ENCODE data around the gene ST3GAL4.
"Not testable (repeated sequence)": the region's sequence is repeated elsewhere in the genome, so short reads cannot be mapped to it uniquely, and the experiment has no call there.

ST3GAL4 gene

DNA sequence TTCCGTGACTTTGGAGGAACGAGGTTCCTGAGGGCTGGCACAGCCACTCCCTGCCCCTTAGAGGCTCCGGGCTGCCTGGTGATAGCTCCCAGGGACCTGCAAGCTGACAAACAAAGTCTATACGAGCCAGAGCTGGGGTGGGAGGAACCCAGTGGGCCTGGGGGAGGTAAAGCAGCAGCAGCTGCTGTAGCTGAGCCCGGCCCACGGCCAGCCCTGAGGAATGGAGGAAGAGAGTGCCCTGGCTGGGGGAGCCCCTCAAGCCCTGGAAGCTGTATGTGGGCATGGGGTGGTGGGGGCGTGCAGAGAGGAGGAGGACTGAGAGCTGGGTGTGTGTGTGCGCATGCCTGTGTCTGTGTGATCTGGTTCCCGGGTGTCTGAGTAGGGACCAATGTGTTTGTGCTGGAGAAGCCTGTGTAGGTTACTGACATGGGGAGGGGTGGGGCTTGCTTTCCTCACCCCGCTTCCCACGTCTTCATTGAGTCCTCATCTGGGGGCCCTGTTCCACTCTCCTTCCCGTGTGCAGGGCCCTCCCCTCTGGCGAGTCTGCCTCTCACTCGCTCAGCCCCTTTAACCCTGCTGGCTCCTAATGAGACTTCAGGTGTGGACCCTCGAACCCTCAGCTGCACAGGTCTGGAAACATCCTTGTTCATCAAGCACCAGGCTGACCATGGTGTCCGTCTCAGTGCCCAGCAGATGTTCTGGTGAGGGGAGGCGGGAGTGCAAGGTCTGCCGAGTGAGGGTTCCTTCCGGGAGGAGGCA is 10.8 kb downstream of the ST3GAL4 start:
- DNase-seq: no peak

- not testable (repeated sequence) for DNase-seq
These were observed 11.6 kb downstream of the ST3GAL4 start for GRCh38 chr11:126366823-126367654.

DNA sequence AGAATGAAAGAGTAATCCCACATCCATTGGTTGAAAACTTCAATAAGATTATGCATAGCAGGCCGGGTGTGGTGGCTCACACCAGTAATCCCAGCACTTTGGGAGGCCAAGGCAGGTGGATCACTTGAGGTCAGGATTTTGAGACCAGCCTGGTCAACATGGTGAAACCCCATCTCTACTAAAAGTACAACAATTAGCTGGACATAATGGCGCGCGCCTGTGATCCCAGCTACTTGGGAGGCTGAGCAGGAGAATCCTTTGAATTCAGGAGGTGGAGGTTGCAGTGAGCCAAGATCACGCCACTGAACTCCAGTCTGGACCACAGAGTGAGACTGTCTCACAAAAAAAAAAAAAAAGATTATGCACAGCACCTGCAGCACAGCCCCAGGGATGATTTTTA is 12.3 kb downstream of the ST3GAL4 start:
- not testable (repeated sequence) for DNase-seq

- DNase-seq: not testable (repeated sequence)
These were observed 13.0 kb downstream of the ST3GAL4 start for GRCh38 chr11:126368336-126369119.

DNA sequence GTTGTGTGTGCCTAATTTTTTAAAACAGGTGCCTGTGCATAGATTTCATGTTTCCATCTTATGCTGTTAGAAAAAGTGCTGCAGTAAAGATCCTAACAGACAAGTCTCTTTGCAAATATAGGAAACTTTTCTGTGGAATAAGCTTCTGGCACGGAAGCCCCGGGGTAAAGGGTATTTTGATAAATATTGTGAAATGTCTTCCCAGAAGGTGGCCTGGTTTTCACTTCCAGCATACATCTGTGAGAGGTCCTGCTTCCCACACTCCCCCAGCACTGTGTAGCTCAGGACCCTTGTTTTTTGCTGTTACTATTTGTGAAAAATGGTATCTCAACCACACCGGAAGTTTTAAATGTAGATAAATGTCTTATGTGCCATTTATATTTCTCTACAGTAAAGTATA is 14.5 kb downstream of the ST3GAL4 start:
- no peak for DNase-seq

- no peak for DNase-seq
These were observed 16.1 kb downstream of the ST3GAL4 start for GRCh38 chr11:126371595-126371994.

DNA sequence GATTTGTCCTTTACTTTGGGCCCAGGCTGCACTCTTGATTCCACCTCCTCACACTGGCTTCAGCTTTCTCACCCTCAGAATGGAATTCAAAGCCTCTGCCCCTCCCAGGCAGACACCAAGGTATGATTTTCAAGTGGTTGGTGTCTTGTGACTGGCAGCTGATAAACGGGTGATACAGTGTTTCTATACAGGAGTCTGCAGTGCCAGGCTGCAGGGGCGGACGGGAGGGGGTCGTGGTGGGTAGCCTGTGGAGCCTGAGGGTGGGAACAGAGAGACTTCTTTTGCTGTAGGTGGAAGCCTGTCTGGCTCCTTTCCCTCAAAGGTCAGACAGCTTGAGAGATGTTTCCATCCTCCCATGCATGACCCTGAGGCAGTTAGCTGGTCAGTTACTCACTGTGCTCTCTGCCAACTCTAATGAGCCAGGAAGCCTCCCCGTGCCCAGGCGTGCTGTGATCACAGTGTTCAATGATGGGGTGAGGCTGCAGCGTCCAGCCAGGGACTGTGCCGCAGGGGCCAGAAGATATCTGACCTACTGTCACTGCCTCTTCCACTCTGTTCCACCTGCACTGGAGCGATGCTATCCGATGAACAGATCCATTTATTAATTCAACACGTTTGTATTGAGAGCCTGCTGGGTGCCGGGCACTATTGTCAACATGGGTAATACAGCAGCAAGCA is 18.0 kb downstream of the ST3GAL4 start:
- not testable (repeated sequence) for DNase-seq

DNA sequence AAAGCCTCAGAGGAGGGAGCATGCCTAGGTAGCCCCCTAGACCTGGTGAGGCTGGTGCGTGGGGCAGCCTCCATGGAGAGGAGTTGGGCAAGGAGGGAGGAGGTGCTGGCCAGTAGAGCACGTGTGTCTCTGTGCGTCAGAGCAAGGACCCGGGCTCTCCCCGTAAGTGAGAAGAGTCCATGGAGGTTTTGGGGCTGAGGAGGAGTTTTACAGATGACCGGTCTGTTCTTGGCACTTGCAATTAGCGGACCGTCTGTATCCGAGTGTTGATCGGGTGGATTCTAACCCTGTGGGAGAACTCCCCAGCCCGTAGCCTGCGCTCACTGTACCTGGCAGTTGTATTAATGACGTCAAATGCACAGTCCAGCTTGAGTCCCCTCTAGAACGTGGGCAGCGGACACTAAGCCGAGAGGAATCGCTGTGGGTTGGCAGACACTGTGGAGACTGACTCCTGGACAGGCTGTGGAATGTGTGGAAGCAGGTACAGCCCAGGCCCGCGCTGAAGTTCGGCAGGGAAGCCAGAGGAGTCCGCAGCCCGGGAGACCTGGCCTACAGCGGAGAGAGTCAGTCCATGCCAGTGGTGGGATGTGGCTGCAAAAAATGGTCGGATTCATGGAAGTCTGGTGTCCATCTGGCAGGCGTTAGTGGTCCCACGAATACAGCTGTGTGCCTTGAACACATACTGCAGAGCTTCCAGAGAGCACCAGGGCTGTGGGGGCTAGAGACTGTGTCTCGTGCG is 19.2 kb downstream of the ST3GAL4 start:
- DNase-seq: not testable (repeated sequence)

DNA sequence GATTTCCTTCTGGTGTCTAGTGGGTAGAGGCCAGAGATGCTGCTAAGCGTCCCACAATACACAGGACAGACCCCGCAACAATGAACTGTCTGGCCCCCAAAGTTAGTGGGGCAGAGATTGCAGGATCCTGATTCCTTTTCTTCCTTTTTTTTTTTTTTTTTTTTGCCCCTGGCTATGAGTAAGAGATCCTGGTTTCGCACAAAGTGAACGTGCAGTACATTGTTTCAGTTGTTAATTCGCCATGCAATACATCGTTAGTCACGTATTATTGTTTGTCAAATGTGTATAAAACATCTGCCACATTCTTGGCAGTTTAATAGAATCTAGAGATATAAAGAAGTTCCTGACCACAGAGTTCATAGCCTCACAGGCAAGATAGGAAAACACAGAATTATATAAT is 20.2 kb downstream of the ST3GAL4 start:
- peak; percentile 47 for DNase-seq

DNA sequence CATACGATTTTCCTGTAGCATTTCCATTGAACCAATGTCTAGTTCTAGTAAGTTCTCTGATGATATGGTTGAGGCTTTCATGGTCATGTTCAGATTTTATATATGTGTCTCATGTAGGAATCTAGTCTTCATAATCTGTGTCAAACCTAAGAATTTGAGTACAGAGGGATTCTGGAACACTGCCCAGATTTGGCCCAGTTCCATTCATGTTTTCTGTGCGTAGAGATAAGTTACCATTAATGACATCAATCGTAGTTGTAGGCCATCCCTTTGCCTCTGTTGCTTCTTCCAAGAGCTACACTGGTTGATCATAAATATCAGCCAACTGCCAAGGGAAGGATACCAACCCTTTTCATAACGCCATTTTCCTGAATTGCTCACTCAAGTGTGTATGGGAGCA is 23.3 kb downstream of the ST3GAL4 start:
- peak; percentile 52 for DNase-seq

- no peak for DNase-seq
These were observed 25.4 kb downstream of the ST3GAL4 start for GRCh38 chr11:126380909-126381308.

DNA sequence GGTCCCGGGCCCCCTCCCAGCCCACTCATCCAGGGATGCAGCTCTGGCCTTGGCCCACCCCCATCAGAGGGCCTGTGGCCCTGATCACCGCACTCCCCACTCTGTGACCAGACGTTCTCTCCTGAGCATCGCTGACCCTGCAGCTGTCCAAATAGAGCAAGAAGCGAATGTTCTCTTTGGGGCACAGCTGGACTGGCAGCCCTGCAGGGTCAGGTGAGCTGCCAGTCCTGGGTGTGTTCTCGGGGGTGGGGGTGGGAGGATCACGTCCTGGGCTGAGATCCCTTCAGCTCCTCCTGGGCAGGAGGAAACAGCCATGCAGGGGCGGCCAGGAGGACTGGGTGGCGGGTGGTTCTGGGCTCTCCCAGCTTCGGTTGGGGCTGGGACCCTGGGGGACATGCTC is 26.5 kb downstream of the ST3GAL4 start:
- DNase-seq: not testable (repeated sequence)

- DNase-seq: not testable (repeated sequence)
These were observed 27.2 kb downstream of the ST3GAL4 start for GRCh38 chr11:126382641-126383040.

DNA sequence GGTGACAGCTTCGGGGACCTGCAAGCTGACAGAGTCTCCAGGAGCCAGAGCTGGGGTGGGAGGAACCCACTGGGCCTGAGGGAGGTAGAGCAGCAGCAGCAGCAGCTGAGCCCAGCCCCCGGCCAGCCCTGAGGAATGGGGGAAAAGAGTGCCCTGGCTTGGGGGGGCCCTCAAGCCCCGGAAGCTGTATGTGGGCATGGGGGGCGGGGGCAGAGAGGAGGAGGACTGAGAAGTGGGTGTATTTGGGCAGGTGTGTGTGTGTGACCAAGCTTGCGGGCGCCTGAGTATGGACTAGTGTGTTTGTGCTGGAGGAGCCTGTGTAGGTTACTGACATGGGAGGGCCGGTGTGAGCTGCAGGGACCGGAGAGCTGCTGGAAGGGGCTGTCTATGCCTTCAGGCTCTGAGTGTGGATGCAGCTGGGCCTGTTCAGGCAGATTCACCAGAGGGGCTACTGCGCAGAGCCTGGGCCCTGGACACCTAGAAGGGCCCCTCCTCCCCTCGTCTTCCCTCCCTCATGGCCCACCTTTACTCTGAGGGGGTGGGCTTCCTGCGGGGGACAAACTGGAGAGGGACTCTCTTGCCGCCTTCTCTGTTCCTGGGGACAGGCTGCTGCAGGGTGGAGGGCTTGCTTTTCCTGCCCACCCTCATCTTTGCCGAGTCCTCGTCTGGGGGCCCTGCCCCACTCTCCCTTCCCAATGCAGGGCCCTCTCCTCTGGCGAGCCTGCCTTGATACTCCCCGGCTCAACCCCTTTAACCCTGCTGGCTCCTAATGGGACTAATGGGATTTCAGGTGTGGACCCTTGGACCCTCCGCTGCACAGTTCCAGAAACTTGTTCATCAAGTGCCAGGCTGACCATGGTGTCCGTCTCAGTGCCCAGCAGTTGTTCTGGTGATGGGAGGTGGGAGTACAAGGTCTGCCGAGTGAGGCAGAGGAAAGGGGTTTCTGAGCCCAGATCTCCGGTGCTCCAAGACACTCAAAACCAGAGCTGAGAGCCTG is 28.2 kb downstream of the ST3GAL4 start:
- DNase-seq: no peak

DNA sequence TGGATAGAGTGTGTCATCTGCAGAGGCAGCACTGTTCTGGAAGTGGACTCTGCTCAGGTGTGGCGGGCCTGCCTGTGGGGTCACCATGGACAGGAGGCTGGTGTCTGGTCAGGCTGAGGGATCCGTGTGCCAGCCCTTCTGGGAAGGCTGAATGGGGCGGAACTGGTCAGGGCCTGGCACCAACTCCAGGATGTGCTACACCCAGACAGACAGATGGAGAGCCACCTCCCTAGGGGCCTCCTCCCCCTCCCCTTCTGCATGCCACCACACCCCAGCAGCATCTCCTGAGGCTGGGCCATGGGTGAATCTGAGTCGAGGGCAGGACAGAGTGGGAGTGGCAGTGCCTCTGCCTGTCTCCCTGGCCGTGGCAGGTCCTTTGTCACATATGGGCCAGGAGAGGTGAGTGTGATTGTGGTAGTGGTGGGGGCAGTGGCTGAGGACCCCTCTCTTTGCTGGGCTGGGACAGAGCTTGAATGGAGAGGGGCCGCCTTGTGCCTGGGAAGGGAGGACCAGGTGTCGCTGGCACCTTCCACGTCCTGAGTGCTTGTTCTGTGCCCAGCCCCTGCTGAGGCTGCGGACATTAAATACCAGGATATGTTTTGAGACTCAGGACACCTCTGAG is 29.1 kb downstream of the ST3GAL4 start:
- no peak for DNase-seq

- no peak for DNase-seq
These were observed 30.7 kb downstream of the ST3GAL4 start for GRCh38 chr11:126385991-126386728.

- not testable (repeated sequence) for DNase-seq
These were observed 31.2 kb downstream of the ST3GAL4 start for GRCh38 chr11:126386729-126387071.

- no peak for DNase-seq
These were observed 32.4 kb downstream of the ST3GAL4 start for GRCh38 chr11:126387857-126388256.

DNA sequence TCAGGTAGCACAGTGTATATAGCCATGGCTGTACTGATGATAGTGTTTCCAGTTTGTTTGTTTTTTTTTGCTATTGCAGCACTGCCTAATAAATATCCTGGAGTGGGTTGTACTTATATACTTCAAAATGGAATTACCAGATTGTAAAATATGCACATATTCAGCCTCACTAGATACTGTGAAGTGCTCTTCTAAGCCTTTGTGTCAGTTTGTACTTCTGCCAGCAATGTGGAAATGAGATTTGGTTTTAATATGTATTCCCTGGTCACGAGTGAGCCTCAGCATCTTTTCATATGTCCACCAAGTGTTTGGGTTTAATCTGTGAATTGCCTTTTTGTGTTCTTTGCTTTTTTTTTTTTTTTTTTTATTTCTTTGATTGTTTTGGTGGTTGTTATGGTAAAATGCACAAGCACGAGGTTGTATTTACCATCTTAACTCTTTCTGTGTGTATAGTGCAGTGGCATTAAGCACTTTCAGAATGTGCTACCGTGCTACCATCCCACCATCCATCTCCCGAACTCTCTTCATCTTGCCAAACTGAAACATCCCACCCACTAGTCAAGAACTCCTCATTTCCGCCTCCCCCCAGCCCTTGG is 34.9 kb downstream of the ST3GAL4 start:
- DNase-seq: no peak

All from fibroblast of upper back skin (primary cell).